ENCODE data around the gene SLX4.

- TF ChIP-seq POLR2A (IDR thresholded peaks at IDR 0.05) (no peak), CTCF (IDR thresholded peaks at IDR 0.05) (no peak)
Observed at GRCh38 chr16:3550851-3551847, 60.3 kb downstream of the SLX4 start.
